Activated CD8-positive, alpha-beta memory T cell treated with anti-CD3 and anti-CD28 coated beads, Interleukin-2, amount 10 ng/mL, durations not matched to agents 7 days and 5 days (primary cell): ENCODE data around the gene TGFBR3. TPM values are rescaled to one million over a fixed set of nuclear protein-coding genes. Genes with fewer than 3 reads are reported as not detected.
A peak's percentile ranks its signal among the peaks of the same experiment; 100 is the strongest.

Experiments
- ATAC-seq: fragments of 150-1000 bp; cut with Tn5 transposase; one replicate; pipeline ENCODE4 v1.10.0; 2021; ENCODE audit warnings: moderate library complexity
- CTCF ChIA-PET: fragments of 350-600 bp; sonication (Branson Sonifier 250); formaldehyde crosslinking; loops from one replicate; lab custom pipeline; 2021; ENCODE audit warnings: antibody characterized with exemption; lab: Charles Lee
- DNase-seq: peaks from one replicate; pipeline ENCODE4 v3.0.0-alpha.2; 2020
- H3K27ac Mint-ChIP-seq: one replicate; pipeline ENCODE4 v1.8.0; 2021; ENCODE audit warnings: mild to moderate bottlenecking, mixed read lengths
- H3K27me3 Mint-ChIP-seq: one replicate; pipeline ENCODE4 v1.8.0; 2021; ENCODE audit warnings: mixed read lengths
- H3K36me3 Mint-ChIP-seq: one replicate; pipeline ENCODE4 v1.8.0; 2021; ENCODE audit warnings: mild to moderate bottlenecking, mixed read lengths
- H3K4me1 Mint-ChIP-seq: one replicate; pipeline ENCODE4 v1.8.0; 2021; ENCODE audit warnings: mixed read lengths
- H3K4me3 Mint-ChIP-seq: one replicate; pipeline ENCODE4 v1.8.0; 2021; ENCODE audit warnings: mild to moderate bottlenecking, moderate library complexity, mixed read lengths
- H3K9me3 Mint-ChIP-seq: one replicate; pipeline ENCODE4 v1.8.0; 2022; ENCODE audit warnings: low read depth, mixed read lengths
- total RNA-seq, 2 experiments: library from RNA; stranded (reverse); gene quantifications; one replicate each; pipeline ENCODE4 v1.2.3, GENCODE V29; 2021

TGFBR3 gene
- total RNA-seq, 2 experiments from 2014 or later = 10.4 to 25.8 TPM

DNA sequence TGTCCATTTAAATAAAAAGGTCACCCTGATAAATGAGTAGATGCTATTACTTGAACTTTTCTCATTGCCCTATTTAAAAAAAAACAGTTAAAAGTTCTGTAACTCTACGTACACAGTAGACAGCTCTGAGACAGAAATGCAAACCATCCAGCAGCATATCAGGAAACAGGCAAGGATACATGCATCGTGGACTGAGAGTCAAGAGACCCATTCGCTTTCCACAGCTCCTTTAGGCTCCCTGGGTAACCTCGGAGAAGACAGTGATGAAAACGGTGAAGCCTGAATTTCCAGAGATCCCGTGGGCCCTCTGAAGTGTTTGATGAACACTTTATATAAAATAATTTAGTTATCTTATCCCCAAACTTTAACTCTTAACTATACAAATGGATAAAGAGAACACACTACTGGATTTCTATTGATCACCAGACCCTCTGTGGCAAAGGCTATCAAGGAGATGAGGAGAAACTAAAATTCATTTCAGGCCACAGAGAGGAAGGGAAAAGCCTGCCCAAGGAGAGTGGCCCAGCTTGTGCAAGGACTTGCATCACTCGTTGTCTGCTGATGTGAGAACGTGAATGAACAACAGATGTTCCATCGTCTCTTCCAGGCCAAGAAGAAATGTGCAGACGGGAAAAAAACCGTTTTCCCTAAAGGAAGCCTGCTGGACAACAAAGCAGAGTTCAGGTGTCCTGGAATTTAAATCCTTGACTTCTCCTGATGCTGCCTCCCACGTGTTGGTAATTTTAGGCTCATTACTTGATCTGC, 131.0 kb downstream of the TGFBR3 start:
- Mint-ChIP-seq H3K27ac (no peak overlapping the region), H3K36me3 (peaks cover 14% of the 10 kb centered on the region), H3K4me1 (peaks cover 42% of the 10 kb centered on the region), H3K9me3 (no peaks in the 10 kb centered on the region), H3K27me3 (no peaks in the 10 kb centered on the region), H3K4me3 (no peak overlapping the region)
- CTCF ChIA-PET = interaction anchor here (1.0 kb wide), 1 partner anchor 9 kb away, joined by 4 read pairs; no protein-coding TSS in a partner anchor
- ATAC-seq (no peak), DNase-seq (no peak)

- Mint-ChIP-seq H3K27me3 (no peaks in the 10 kb centered on the region), H3K27ac (peak overlapping the region; percentile 56), H3K9me3 (no peaks in the 10 kb centered on the region), H3K36me3 (peaks cover 18% of the 10 kb centered on the region), H3K4me3 (no peak overlapping the region), H3K4me1 (peaks cover 44% of the 10 kb centered on the region)
- DNase-seq = peak; percentile 54
- ATAC-seq = peak; percentile 57
- CTCF ChIA-PET = no interaction called here
Observed at GRCh38 chr1:91754348-91754747, 131.6 kb downstream of the TGFBR3 start.

DNA sequence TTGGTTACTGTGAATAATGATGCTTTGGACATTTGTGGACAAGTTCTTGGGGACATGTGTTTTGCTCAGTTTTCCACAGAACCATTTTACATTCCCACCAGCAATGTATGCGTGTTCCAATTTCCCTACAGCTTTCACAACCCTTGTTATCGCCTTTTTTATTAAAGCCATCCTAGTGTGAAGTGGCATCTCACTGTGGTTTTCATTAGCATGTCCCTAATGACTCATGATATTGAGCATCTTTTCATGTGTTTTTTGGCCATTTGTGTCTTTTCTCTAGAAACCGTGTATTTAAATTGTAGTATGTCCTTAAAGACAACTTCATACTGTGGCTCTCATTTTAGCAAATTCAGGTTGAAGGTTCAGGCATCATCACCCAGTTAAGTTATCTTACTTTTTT, 132.1 kb downstream of the TGFBR3 start:
- Mint-ChIP-seq H3K36me3 (peaks cover 20% of the 10 kb centered on the region), H3K9me3 (no peaks in the 10 kb centered on the region), H3K27ac (peak overlapping the region; percentile 56), H3K4me3 (no peak overlapping the region), H3K4me1 (peaks cover 46% of the 10 kb centered on the region), H3K27me3 (no peaks in the 10 kb centered on the region)
- ATAC-seq (peak; percentile 28), DNase-seq (no peak)
- CTCF ChIA-PET = no interaction called here

GRCh38 chr1:91752324-91752723, 133.6 kb downstream of the TGFBR3 start:
- peaks cover 49% of the 10 kb centered on the region for H3K4me1 Mint-ChIP-seq
- ATAC-seq = peak; percentile 70

GRCh38 chr1:91751275-91751674, 134.7 kb downstream of the TGFBR3 start:
- DNase-seq = no peak
- CTCF ChIA-PET = interaction anchor here (0.6 to 1.7 kb wide), 3 partner anchors 10 to 52 kb away, joined by 3 to 7 read pairs (median 4); no protein-coding TSS in a partner anchor
- Mint-ChIP-seq H3K9me3 (peaks cover 11% of the 10 kb centered on the region), H3K27ac (no peak overlapping the region), H3K36me3 (peaks cover 35% of the 10 kb centered on the region), H3K27me3 (no peaks in the 10 kb centered on the region), H3K4me3 (no peak overlapping the region), H3K4me1 (peaks cover 49% of the 10 kb centered on the region)
- no peak for ATAC-seq

More at GRCh38 chr1:91752324-91752723, 133.6 kb downstream of the TGFBR3 start:
- Mint-ChIP-seq H3K27me3 (no peaks in the 10 kb centered on the region), H3K36me3 (peaks cover 25% of the 10 kb centered on the region), H3K27ac (peak overlapping the region; percentile 59), H3K4me3 (peak overlapping the region; percentile 1), H3K9me3 (peaks cover 5% of the 10 kb centered on the region)
- DNase-seq = no peak
- CTCF ChIA-PET = interaction anchor here (0.9 to 1.7 kb wide), 3 partner anchors 9 to 20 kb away, joined by 5 to 7 read pairs (median 5); no protein-coding TSS in a partner anchor

- no peak overlapping the region for H3K27ac Mint-ChIP-seq
- CTCF ChIA-PET = no interaction called here
- no peak for DNase-seq
- H3K9me3 Mint-ChIP-seq = peaks cover 15% of the 10 kb centered on the region
- H3K27me3 Mint-ChIP-seq = no peaks in the 10 kb centered on the region
- no peak overlapping the region for H3K4me3 Mint-ChIP-seq
- no peak for ATAC-seq
- peaks cover 49% of the 10 kb centered on the region for H3K4me1 Mint-ChIP-seq
- peaks cover 40% of the 10 kb centered on the region for H3K36me3 Mint-ChIP-seq
Observed at GRCh38 chr1:91750398-91750996, 135.5 kb downstream of the TGFBR3 start.

DNA sequence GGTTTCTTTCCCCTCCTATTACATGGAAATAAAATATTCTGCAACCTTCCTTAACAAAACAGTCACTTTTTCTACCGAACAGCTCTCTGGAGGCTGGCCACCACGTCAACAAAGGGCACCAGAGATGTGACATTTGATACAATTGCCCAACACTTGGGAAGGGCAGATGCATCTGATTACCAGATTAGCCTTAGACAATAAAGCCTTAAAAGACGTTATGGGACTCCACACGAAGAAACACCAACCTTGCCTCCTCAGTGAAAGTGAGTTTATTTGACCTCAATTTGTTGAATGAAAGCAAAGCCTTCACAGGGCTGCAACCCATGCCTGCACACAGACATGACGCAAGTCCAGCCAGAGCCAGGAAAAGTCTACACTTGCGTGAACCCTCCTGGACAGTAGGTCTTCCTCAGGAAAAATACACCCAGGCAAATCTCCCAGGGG, 136.1 kb downstream of the TGFBR3 start:
- H3K27ac Mint-ChIP-seq = no peak overlapping the region

GRCh38 chr1:91747666-91748065, 138.3 kb downstream of the TGFBR3 start:
- Mint-ChIP-seq H3K27me3 (no peaks in the 10 kb centered on the region), H3K4me3 (no peak overlapping the region), H3K36me3 (peaks cover 48% of the 10 kb centered on the region), H3K27ac (no peak overlapping the region), H3K9me3 (peaks cover 15% of the 10 kb centered on the region), H3K4me1 (peaks cover 28% of the 10 kb centered on the region)
- CTCF ChIA-PET = interaction anchor here (0.8 to 0.9 kb wide), 2 partner anchors 14 to 186 kb away, joined by 3 to 4 read pairs; no protein-coding TSS in a partner anchor
- ATAC-seq (no peak), DNase-seq (no peak)

More for the DNA sequence above, 136.1 kb downstream of the TGFBR3 start:
- CTCF ChIA-PET = no interaction called here
- no peaks in the 10 kb centered on the region for H3K27me3 Mint-ChIP-seq
- ATAC-seq = no peak
- peaks cover 49% of the 10 kb centered on the region for H3K4me1 Mint-ChIP-seq
- H3K36me3 Mint-ChIP-seq = peaks cover 44% of the 10 kb centered on the region
- peaks cover 15% of the 10 kb centered on the region for H3K9me3 Mint-ChIP-seq
- H3K4me3 Mint-ChIP-seq = no peak overlapping the region
- DNase-seq = no peak

GRCh38 chr1:91746728-91747338, 139.1 kb downstream of the TGFBR3 start:
- peaks cover 54% of the 10 kb centered on the region for H3K36me3 Mint-ChIP-seq
- H3K27me3 Mint-ChIP-seq = no peaks in the 10 kb centered on the region
- CTCF ChIA-PET = no interaction called here

DNA sequence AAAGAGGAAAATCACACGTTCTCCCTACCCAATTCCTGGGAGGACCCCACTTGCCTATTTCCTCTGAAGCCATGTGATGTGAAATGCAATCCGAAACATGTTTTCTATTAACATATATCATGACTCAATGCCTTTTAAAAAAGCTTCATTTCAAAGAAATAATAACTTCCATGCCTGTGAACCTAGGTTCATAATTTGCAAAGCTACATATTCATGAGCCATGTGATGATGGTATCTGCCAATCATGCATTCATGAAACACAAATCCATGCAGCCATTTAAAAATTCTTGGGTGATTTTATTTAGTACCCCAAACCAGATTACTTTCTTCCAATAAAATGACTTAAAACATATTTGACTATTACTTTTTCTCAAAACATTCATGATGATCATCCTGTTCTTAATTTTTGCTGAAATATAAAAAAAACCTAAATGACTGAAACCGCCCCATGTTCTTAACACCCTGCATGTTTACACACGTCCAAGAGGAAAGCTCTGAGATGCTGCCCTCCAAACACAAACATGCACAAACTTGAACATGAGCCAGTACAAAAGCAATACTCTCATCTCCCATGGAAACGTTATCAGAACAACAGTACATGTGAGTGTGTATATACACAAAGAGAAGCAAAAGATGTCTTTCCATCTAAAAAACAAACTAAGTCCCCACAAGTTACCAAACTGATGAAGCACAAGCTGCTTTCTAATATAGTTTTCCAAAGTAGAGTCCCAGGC, 140.1 kb downstream of the TGFBR3 start:
- Mint-ChIP-seq H3K36me3 (peaks cover 57% of the 10 kb centered on the region), H3K4me3 (no peak overlapping the region), H3K27me3 (no peaks in the 10 kb centered on the region), H3K9me3 (peaks cover 17% of the 10 kb centered on the region), H3K27ac (no peak overlapping the region), H3K4me1 (peaks cover 14% of the 10 kb centered on the region)
- CTCF ChIA-PET = interaction anchor here (0.9 kb wide), 1 partner anchor 21 kb away, joined by 3 read pairs; no protein-coding TSS in a partner anchor
- no peak for DNase-seq
- ATAC-seq = no peak

More at GRCh38 chr1:91746728-91747338, 139.1 kb downstream of the TGFBR3 start:
- H3K9me3 Mint-ChIP-seq = peaks cover 17% of the 10 kb centered on the region
- no peak overlapping the region for H3K27ac Mint-ChIP-seq
- peaks cover 19% of the 10 kb centered on the region for H3K4me1 Mint-ChIP-seq
- no peak overlapping the region for H3K4me3 Mint-ChIP-seq
- no peak for DNase-seq
- no peak for ATAC-seq

DNA sequence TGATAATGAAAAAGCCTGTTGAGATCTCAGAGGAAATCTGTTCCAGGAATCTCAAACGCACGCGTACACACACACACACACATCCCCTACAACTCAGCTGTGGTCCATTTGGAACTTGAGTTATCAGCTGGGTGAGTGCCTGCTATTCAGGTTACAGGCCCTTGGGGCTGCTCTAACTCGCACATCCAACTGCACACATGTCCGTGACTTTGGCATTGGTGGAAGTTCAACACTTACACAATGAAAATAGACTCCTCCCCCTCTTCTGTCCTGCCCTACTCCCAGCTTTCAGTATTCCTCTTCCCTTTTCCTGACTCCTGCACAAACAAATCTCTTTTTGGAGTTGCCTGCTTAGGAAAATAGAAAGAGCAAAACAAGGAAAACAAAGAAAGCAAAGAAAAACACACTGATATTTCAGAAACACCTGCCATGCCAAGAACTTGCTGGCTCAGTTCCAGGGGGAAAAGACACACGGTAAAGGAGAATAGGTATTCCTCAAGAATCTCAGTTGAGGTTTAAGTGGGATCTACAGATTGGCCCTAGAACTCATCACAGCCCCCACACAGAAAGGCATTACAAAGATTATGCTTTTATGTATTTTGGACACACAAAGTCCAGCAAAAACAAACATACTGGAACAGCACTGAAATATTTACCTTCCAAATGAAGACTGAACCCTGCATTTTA, 140.9 kb downstream of the TGFBR3 start:
- CTCF ChIA-PET = interaction anchor here (0.9 kb wide), 1 partner anchor 20 kb away, joined by 3 read pairs; no protein-coding TSS in a partner anchor
- Mint-ChIP-seq H3K36me3 (peaks cover 55% of the 10 kb centered on the region), H3K4me1 (peaks cover 11% of the 10 kb centered on the region), H3K4me3 (no peak overlapping the region), H3K9me3 (peaks cover 17% of the 10 kb centered on the region), H3K27me3 (no peaks in the 10 kb centered on the region), H3K27ac (no peak overlapping the region)
- ATAC-seq = no peak
- no peak for DNase-seq

DNA sequence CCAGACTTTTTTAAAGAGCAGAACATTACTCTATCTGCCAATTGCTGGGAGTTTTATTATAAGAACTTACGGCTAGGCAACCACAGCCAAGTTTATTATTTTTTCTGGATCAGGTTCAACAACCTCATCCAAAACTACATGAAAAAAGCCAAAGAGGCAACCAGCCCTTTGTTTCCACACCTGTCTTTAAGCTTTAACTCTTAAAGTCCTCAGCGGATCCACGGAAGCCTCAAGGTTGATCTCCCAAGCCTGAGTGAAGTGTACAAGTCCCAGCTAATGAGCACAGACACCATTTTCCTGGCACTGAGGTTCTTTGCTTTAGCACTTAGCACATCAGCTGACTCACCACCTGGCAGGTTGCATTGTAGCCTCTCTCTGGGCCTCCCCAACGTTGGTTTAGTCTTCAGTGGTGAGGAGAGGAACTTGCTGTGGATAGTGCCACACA, 143.1 kb downstream of the TGFBR3 start:
- CTCF ChIA-PET = interaction anchor here (1.4 kb wide), 1 partner anchor 9 kb away, joined by 5 read pairs; no protein-coding TSS in a partner anchor
- no peak for ATAC-seq
- H3K27me3 Mint-ChIP-seq = no peaks in the 10 kb centered on the region
- no peak for DNase-seq
- H3K4me3 Mint-ChIP-seq = no peak overlapping the region
- H3K9me3 Mint-ChIP-seq = peaks cover 16% of the 10 kb centered on the region
- peaks cover 2% of the 10 kb centered on the region for H3K4me1 Mint-ChIP-seq
- H3K36me3 Mint-ChIP-seq = peaks cover 56% of the 10 kb centered on the region
- H3K27ac Mint-ChIP-seq = no peak overlapping the region
